Skeletal muscle satellite cell (primary cell): ENCODE data around the gene TMEM182.

ENCODE experiments used
- H3K27me3 ChIP-seq: 2 replicates; pipeline ENCODE4 v1.7.0; 2013; ENCODE audit warnings: low read length; ENCODE audit not compliant: control insufficient read depth, insufficient read depth
- H3K36me3 ChIP-seq: 2 replicates; pipeline ENCODE4 v1.7.0; 2013; ENCODE audit warnings: mild to moderate bottlenecking, control low read depth, low read length; ENCODE audit not compliant: insufficient read depth
- H3K4me1 ChIP-seq: 2 replicates; pipeline ENCODE4 v1.7.0; 2013; ENCODE audit warnings: low read length; ENCODE audit not compliant: control insufficient read depth, insufficient read depth
- H3K4me2 ChIP-seq: 2 replicates; pipeline ENCODE4 v1.7.0; 2013; ENCODE audit warnings: mild to moderate bottlenecking, low read length
- H3K4me3 ChIP-seq: 2 replicates; pipeline ENCODE4 v1.7.0; 2013; ENCODE audit warnings: low read length
- H3K9ac ChIP-seq: 2 replicates; pipeline ENCODE4 v1.7.0; 2013; ENCODE audit warnings: mild to moderate bottlenecking, low read depth, low read length, moderate library complexity
- H3K9me3 ChIP-seq: replicated peaks from 2 replicates; pipeline ENCODE4 v1.7.0; 2013; ENCODE audit warnings: mild to moderate bottlenecking, control low read depth, low read length

The TMEM182 gene

DNA sequence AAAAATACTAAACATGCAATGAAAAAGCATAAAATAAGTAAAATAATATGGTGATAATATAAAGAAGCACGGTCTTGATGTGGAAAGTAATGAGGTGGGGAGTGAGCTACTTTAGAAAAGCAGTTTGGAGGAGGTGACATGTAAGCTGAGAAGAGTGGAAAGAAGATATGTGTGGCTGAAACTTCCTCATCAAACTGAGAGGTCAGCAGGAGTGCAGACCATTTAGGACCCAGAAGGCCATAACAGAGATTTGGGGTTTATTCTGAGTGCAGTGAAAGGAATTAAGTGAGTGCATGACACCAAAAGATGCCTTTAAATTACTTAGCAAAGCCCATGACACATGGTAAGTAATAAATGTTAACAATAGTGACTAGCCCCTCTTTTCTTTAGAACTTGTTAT lies 24.4 kb upstream of the TMEM182 start:
- Histone ChIP-seq H3K9me3 (no peaks in the 10 kb centered on the region), H3K4me1 (peaks cover 5% of the 10 kb centered on the region), H3K9ac (no peak overlapping the region), H3K27me3 (no peaks in the 10 kb centered on the region), H3K36me3 (no peaks in the 10 kb centered on the region), H3K4me3 (peak overlapping the region; percentile 85), H3K4me2 (peak overlapping the region; percentile 95)

DNA sequence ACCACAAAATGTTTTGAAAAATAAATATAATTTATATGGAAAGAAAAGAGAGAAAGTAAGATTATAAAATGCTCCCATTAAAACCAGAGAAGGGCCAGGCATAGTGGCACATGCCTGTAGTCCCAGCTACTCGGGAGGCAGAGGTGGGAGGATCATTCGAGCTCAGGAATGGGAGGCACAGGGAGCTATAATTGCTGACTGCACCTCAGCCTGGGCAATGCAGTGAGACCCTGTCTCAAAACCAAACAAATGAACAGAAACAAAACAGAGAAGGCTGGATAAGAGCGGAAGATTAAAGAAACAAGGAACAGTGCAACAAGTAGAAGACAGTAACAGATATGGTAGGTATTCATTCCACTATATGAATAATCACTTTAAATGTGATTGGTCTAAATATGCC lies 18.6 kb upstream of the TMEM182 start:
- Histone ChIP-seq H3K4me2 (no peak overlapping the region), H3K4me3 (no peak overlapping the region), H3K4me1 (no peaks in the 10 kb centered on the region), H3K27me3 (peaks cover 6% of the 10 kb centered on the region), H3K9ac (no peak overlapping the region), H3K36me3 (no peaks in the 10 kb centered on the region), H3K9me3 (no peaks in the 10 kb centered on the region)

- no peaks in the 10 kb centered on the region for H3K36me3 ChIP-seq
- no peak overlapping the region for H3K4me2 ChIP-seq
Measured at GRCh38 chr2:102748107-102748506, 13.7 kb upstream of the TMEM182 start.

DNA sequence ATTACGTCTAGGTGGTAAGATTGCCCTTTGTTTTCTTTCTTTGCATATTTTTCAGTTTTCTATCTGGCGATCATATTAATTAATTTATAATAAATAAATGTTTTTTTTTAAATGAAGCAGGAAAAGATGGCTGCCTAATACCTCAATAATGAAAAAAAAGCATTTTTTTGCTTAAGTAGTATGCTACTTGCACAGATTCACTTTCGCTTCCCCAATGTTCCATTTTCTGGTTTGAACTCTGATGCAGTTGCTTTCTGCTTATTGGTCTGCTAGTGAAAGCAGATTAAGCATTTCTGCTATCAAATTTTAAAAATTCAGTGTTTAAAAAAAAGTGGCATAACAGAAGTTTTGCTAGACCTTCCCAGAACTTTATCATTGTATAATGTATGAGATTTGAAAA lies 11.9 kb upstream of the TMEM182 start:
- no peaks in the 10 kb centered on the region for H3K9me3 ChIP-seq
- H3K4me2 ChIP-seq: no peak overlapping the region
- no peak overlapping the region for H3K4me3 ChIP-seq
- H3K9ac ChIP-seq: no peak overlapping the region
- H3K27me3 ChIP-seq: peaks cover 6% of the 10 kb centered on the region
- H3K4me1 ChIP-seq: no peaks in the 10 kb centered on the region
- no peaks in the 10 kb centered on the region for H3K36me3 ChIP-seq

More at GRCh38 chr2:102748107-102748506, 13.7 kb upstream of the TMEM182 start:
- peaks cover 6% of the 10 kb centered on the region for H3K27me3 ChIP-seq
- no peak overlapping the region for H3K4me3 ChIP-seq
- H3K9me3 ChIP-seq: no peaks in the 10 kb centered on the region
- no peaks in the 10 kb centered on the region for H3K4me1 ChIP-seq
- no peak overlapping the region for H3K9ac ChIP-seq

DNA sequence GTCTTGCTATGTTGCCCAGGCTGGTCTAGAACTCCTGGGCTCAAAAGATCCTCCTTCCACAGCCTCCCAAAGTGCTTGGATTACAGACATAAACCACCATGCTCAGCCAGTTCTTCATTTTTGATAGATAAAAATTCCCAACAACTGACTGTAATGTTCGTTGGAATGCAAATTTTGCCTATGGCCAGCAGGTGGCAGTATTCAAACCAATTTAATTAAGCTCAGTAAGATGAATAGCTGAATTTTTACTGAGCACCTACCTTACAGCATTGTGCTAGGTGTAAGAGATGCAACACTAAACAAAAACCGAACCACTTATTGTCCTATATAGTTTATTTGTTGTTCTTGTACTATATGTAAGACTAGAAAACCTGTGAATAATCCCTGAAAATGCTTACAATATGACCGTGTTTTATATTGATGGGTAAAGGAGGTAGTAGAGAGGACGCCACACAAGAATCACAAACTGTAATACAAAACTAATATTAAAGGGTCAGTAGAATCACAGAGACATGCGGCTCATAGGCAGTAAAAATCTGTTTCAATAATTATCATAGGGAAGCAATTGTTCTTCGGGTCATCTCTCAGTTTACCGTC lies 8.2 kb upstream of the TMEM182 start:
- Histone ChIP-seq H3K4me1 (no peaks in the 10 kb centered on the region), H3K27me3 (no peaks in the 10 kb centered on the region), H3K9ac (no peak overlapping the region), H3K4me2 (no peak overlapping the region), H3K4me3 (no peak overlapping the region), H3K36me3 (no peaks in the 10 kb centered on the region), H3K9me3 (no peaks in the 10 kb centered on the region)

DNA sequence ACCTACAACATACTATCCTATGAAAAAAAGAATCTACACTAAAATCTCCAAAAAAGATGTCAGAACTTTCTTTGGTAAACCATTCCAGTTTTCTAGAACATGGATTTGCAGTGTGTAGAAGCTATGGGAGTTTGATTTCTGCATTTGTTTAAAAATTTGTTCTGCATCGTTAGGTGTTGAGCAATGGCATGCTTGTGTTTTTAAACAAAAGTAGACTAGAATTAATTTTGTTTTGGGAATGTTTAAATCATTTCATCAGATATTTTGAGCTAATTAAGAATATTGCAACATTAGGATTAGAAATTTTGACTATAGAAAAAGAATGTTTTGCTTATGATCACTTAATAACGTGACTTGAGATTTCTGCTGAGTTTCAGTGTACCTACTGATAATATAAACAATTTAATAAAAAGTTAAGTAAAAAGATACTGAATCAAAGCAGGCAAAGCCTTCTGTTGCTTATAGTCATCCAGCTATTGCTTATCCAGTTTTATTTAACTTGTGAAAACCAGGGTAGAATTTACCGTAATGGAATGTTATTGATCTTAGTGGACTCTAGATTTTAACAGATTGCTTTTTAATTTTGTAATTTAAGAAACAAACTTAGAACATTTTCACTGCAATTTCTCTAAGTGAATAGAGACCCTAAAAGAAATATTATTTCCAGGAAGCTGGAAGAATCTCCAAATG lies 7.2 kb upstream of the TMEM182 start:
- H3K4me3 ChIP-seq: no peak overlapping the region
- no peak overlapping the region for H3K4me2 ChIP-seq
- no peaks in the 10 kb centered on the region for H3K4me1 ChIP-seq

DNA sequence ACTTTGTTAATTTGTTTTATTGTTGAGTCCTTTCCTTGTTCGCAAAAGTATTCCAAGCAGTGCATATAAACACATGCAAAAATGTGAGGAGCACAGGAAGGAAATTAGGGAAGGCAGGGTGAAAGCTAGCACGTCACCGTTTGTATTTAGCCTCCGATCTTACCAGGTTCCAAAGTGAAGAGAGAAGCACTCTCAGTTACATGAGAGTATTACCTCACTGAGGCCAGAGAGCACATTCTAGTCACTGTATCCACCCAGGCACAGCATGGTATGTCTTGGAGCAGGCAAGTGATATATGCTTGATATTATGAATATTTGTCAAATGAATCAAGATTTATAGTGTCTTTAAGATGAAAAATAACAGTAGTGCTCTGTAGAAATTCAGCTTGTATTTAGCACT lies 6.5 kb upstream of the TMEM182 start:
- no peaks in the 10 kb centered on the region for H3K27me3 ChIP-seq
- no peaks in the 10 kb centered on the region for H3K9me3 ChIP-seq
- H3K4me3 ChIP-seq: no peak overlapping the region
- no peaks in the 10 kb centered on the region for H3K36me3 ChIP-seq
- H3K9ac ChIP-seq: no peak overlapping the region
- no peaks in the 10 kb centered on the region for H3K4me1 ChIP-seq
- H3K4me2 ChIP-seq: no peak overlapping the region

More for the DNA sequence above, 7.2 kb upstream of the TMEM182 start:
- Histone ChIP-seq H3K9me3 (no peaks in the 10 kb centered on the region), H3K27me3 (no peaks in the 10 kb centered on the region), H3K36me3 (no peaks in the 10 kb centered on the region), H3K9ac (no peak overlapping the region)

DNA sequence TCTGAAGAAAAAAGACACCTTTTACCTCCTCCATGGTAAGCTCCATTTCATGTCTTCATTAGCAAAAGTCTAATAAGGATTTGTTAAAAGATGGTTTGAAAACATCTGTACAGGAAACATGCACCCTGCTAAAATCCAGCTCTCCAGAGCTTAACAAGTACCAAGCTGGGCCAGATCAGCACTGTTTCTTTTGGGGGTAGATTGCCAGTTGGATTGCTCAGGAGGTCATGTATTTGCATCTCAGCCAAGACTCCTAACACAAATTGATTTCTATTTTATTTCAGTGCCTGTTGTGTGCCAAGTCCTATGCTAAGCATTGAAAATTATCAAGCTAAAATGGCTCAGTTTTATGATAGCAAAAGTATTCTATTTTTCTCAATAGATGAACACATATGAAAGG lies 3.4 kb upstream of the TMEM182 start:
- Histone ChIP-seq H3K9me3 (no peaks in the 10 kb centered on the region), H3K4me3 (no peak overlapping the region), H3K36me3 (no peaks in the 10 kb centered on the region), H3K4me2 (no peak overlapping the region), H3K27me3 (no peaks in the 10 kb centered on the region), H3K9ac (no peak overlapping the region), H3K4me1 (no peaks in the 10 kb centered on the region)

GRCh38 chr2:102764083-102764482 lies 2.3 kb downstream of the TMEM182 start:
- Histone ChIP-seq H3K4me1 (no peaks in the 10 kb centered on the region), H3K36me3 (no peaks in the 10 kb centered on the region), H3K27me3 (no peaks in the 10 kb centered on the region), H3K9me3 (no peaks in the 10 kb centered on the region), H3K9ac (no peak overlapping the region), H3K4me3 (no peak overlapping the region), H3K4me2 (no peak overlapping the region)

GRCh38 chr2:102765061-102765460 lies 3.2 kb downstream of the TMEM182 start:
- H3K27me3 ChIP-seq: no peaks in the 10 kb centered on the region
- H3K4me2 ChIP-seq: no peak overlapping the region
- H3K9me3 ChIP-seq: no peaks in the 10 kb centered on the region
- no peak overlapping the region for H3K4me3 ChIP-seq
- H3K4me1 ChIP-seq: no peaks in the 10 kb centered on the region
- no peaks in the 10 kb centered on the region for H3K36me3 ChIP-seq
- no peak overlapping the region for H3K9ac ChIP-seq

DNA sequence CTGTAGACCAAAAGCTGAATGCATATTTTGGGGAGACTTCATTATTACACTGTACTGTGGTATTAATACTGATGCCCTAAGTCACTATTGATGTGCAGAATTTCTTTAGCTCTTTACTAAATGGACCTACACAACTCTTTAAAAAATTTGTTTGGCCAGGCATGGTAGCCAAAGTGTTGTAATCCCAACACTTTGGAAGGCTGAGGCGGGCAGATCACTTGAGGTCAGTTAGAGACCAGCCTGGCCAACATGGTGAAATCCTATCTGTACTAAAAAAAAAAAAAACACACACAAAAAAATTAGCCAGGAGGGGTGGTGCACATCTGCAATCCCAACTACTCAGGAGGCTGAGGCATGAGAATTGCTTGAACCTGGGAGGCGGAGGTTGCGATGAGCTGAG lies 6.4 kb downstream of the TMEM182 start:
- no peak overlapping the region for H3K9ac ChIP-seq
- no peaks in the 10 kb centered on the region for H3K27me3 ChIP-seq
- no peak overlapping the region for H3K4me3 ChIP-seq
- no peaks in the 10 kb centered on the region for H3K36me3 ChIP-seq
- H3K4me1 ChIP-seq: peaks cover 14% of the 10 kb centered on the region
- H3K9me3 ChIP-seq: no peaks in the 10 kb centered on the region
- H3K4me2 ChIP-seq: no peak overlapping the region

GRCh38 chr2:102768892-102769291 lies 7.1 kb downstream of the TMEM182 start:
- H3K4me3 ChIP-seq: no peak overlapping the region
- no peak overlapping the region for H3K9ac ChIP-seq
- H3K4me1 ChIP-seq: peaks cover 14% of the 10 kb centered on the region
- H3K36me3 ChIP-seq: no peaks in the 10 kb centered on the region
- no peaks in the 10 kb centered on the region for H3K9me3 ChIP-seq
- no peaks in the 10 kb centered on the region for H3K27me3 ChIP-seq
- no peak overlapping the region for H3K4me2 ChIP-seq
